Panc1 (cell line): ENCODE results near the gene RNF213. TPM values are rescaled to one million over a fixed set of nuclear protein-coding genes. Genes with fewer than 3 reads are reported as not detected.

Experiments used
- ATAC-seq: fragments of 200-7000 bp; cut with Tn5 transposase; 2 replicates; pipeline ENCODE4 v1.9.1; 2020; ENCODE audit warnings: mild to moderate bottlenecking, moderate library complexity
- BruUV-seq: library from RNA; stranded (reverse); fragments of 400-500 nt; replicated peaks from 2 replicates; lab custom pipeline; 2021; lab: Mats Ljungman, UMichigan
- CTCF ChIA-PET: fragments of 300-600 bp; sonication (Branson Sonifier 250); formaldehyde crosslinking; loops from one replicate; lab custom pipeline; 2022; ENCODE audit warnings: antibody characterized with exemption; lab: Charles Lee
- POLR2A ChIA-PET: fragments of 300-600 bp; sonication (Branson Sonifier 250); formaldehyde crosslinking; loops from one replicate; lab custom pipeline; 2022; ENCODE audit warnings: antibody characterized with exemption; lab: Charles Lee
- DNase-seq: peaks from one replicate; pipeline ENCODE4 v3.0.0-alpha.2; 2010; ENCODE audit warnings: low read depth, low spot score
- H3K27ac ChIP-seq: 2 replicates; pipeline ENCODE4 v1.5.1; 2011; ENCODE audit warnings: mild to moderate bottlenecking, low read length, inconsistent platforms
- H3K27me3 ChIP-seq: fragments of 200-500 bp; sonication (Bioruptor generic); 2 replicates; pipeline ENCODE4 v1.6.0; 2014; ENCODE audit warnings: low read length, inconsistent platforms; ENCODE audit not compliant: control insufficient read depth, insufficient read depth
- H3K36me3 ChIP-seq: fragments of 200-500 bp; sonication (Bioruptor generic); 2 replicates; pipeline ENCODE4 v1.5.1; 2014; ENCODE audit warnings: inconsistent platforms, mild to moderate bottlenecking, low read length, moderate library complexity; ENCODE audit not compliant: control insufficient read depth, insufficient read depth
- H3K4me1 ChIP-seq: 2 replicates; pipeline ENCODE4 v1.5.1; 2011; ENCODE audit warnings: inconsistent platforms, mild to moderate bottlenecking, low read length, moderate library complexity; ENCODE audit not compliant: control insufficient read depth, insufficient read depth
- H3K4me3 ChIP-seq, 2 experiments: 2 replicates each; pipeline ENCODE4 v1.5.1; 2011 to 2012; ENCODE audit warnings: low read depth in 2 of 2, low read length in 2 of 2, mild to moderate bottlenecking in 2 of 2, inconsistent platforms in 1 of 2, moderate library complexity in 1 of 2
- H3K9me3 ChIP-seq: fragments of 200-500 bp; sonication (Bioruptor generic); 2 replicates; pipeline ENCODE4 v1.5.1; 2014; ENCODE audit warnings: low read depth, mild to moderate bottlenecking, inconsistent platforms, low read length, moderate library complexity; ENCODE audit not compliant: control insufficient read depth, insufficient read depth
- CTCF ChIP-seq: fragments of 450-650 bp; IDR thresholded peaks from 2 replicates; pipeline ENCODE4 v1.5.1; 2017; ENCODE audit warnings: mild to moderate bottlenecking
- POLR2AphosphoS5 ChIP-seq: IDR thresholded peaks from 2 replicates; pipeline ENCODE4 v1.6.1; 2012; ENCODE audit warnings: mild to moderate bottlenecking, low read depth, low read length, moderate library complexity
- REST ChIP-seq, 2 experiments: IDR thresholded peaks; 2 replicates each; pipeline ENCODE4 v1.6.1; 2011 to 2012; ENCODE audit warnings: low read depth in 2 of 2, control low read depth in 1 of 2, low read length in 1 of 2, mild to moderate bottlenecking in 1 of 2, moderate library complexity in 1 of 2; ENCODE audit not compliant: insufficient read depth in 1 of 2
- SIN3A ChIP-seq: IDR thresholded peaks from 2 replicates; pipeline ENCODE4 v1.6.1; 2012; ENCODE audit warnings: low read depth, mild to moderate bottlenecking, low read length, moderate library complexity, borderline replicate concordance; ENCODE audit not compliant: insufficient read depth
- TCF7L2 ChIP-seq: IDR thresholded peaks from 2 replicates; pipeline ENCODE4 v1.6.1; 2011; ENCODE audit warnings: mild to moderate bottlenecking, low read depth, low read length, inconsistent platforms
- in situ Hi-C: cut with HindIII; loops from 2 replicates; pipeline ENCODE4 v1.10.0; 2016; ENCODE audit warnings: low sequenced_read_pairs, low pct_unique_long_range_greater_than_20kb
- intact Hi-C: fragments of 100-400 bp; cut with micrococcal nuclease; formaldehyde crosslinking; loops from one replicate; pipeline ENCODE4 v1.10.0; 2022; ENCODE audit not compliant: unreplicated experiment
- total RNA-seq: library from RNA; stranded (reverse); gene quantifications from one replicate; pipeline ENCODE4 v1.2.1, GENCODE V29; 2021; ENCODE audit not compliant: unreplicated experiment

RNF213 gene
- total RNA-seq, 1 experiment from 2014 or later = 230 TPM

DNA sequence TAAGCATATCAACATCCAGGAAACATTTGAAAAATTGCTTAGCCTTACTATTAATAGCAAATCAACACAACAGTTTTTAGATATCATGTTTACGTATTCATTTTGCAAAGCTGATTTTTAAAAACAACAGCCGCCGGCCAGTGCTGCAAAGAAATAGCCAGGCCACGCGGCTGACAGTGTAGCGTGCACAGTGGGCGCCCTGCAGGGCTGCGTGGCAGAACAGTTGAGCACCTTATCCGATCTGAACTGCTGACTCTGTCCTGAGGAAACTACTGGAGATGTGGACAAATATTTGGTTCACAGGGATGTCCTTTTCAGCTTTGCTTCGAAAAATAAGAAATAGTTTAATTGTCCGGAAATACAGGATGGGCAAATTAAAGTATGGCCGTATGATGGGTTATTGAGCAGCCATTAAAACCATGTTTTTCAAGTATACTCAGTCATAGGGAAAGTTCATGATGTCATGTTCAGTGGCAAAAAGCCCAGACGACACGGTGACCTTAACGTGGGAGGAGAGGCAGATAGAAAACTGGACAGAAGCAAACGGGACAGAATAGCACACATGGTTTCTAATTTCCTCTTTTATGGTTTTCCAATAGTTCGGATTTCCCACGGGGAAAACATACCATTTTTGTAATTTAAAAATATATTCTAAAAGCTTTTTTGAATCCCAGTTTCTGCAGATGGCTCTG is 101.9 kb downstream of the RNF213 start:
- Histone ChIP-seq H3K27me3 (no peaks in the 10 kb centered on the region), H3K9me3 (no peaks in the 10 kb centered on the region), H3K27ac (no peak overlapping the region), H3K4me1 (no peaks in the 10 kb centered on the region), H3K4me3 (no peak overlapping the region), H3K36me3 (peaks cover 64% of the 10 kb centered on the region)
- CTCF ChIA-PET = no interaction called here
- no peak; the same call in 1 of the 2 replicates for TF ChIP-seq POLR2AphosphoS5
- no peak for TF ChIP-seq CTCF
- TF ChIP-seq TCF7L2 = no peak
- no peak for TF ChIP-seq REST (IDR thresholded peaks at IDR 0.05; ENCODE audit: insufficient read depth in 1 of 2, low read depth in 2 of 2, low read length in 1 of 2)
- no peak for TF ChIP-seq SIN3A
- intact Hi-C loops (no loop called here), in situ Hi-C loops (no loop called here)
- POLR2A ChIA-PET = no interaction called here
- no TSS peak for BruUV-seq
- ATAC-seq (no peak), DNase-seq (no peak)

GRCh38 chr17:80363120-80363515 is 102.5 kb downstream of the RNF213 start:
- peaks cover 69% of the 10 kb centered on the region for H3K36me3 ChIP-seq
- H3K27me3 ChIP-seq = no peaks in the 10 kb centered on the region
- ChIA-PET POLR2A (no interaction called here), CTCF (no interaction called here)
- no TSS peak for BruUV-seq
- no peaks in the 10 kb centered on the region for H3K4me1 ChIP-seq
- no peaks in the 10 kb centered on the region for H3K9me3 ChIP-seq
- intact Hi-C loops (no loop called here), in situ Hi-C loops (no loop called here)
- H3K27ac ChIP-seq = no peak overlapping the region
- no peak overlapping the region for H3K4me3 ChIP-seq
- no peak for DNase-seq
- no peak for ATAC-seq
- TF ChIP-seq CTCF (no peak), POLR2AphosphoS5 (no peak), SIN3A (no peak), REST (IDR thresholded peaks at IDR 0.05; ENCODE audit: insufficient read depth in 1 of 2, low read depth in 2 of 2, low read length in 1 of 2) (no peak), TCF7L2 (no peak)
